Keratinocyte (primary cell): Measurements from ENCODE around the gene ZNF438.

Experiments used
- CTCF ChIP-seq, 3 experiments: IDR thresholded peaks in 1 of 3; conservative IDR thresholded peaks in 1 of 3; optimal IDR thresholded peaks in 1 of 3; 2 replicates in 2 of 3; 3 replicates in 1 of 3; pipeline versions ENCODE3 to v1.5.1; 2011; ENCODE audit warnings: low read length in 3 of 3, mild to moderate bottlenecking in 3 of 3, moderate library complexity in 2 of 3, control low read depth in 1 of 3, inconsistent platforms in 1 of 3; ENCODE audit not compliant: insufficient read depth in 2 of 3; ENCODE audit errors: extremely low read depth in 1 of 3
- EZH2 ChIP-seq: IDR thresholded peaks from one replicate; pipeline ENCODE4 v1.6.1; 2012; ENCODE audit warnings: inconsistent platforms, mild to moderate bottlenecking, low read length, moderate library complexity

- TF ChIP-seq CTCF (optimal IDR thresholded peaks at IDR 0.05 in 1 of 3, IDR thresholded peaks at IDR 0.05 in 1 of 3, conservative IDR thresholded peaks at IDR 0.05 in 1 of 3; ENCODE audit: extremely low read depth in 1 of 3, insufficient read depth in 2 of 3, low read length in 3 of 3) (no peak), EZH2 (no peak)
Observed at GRCh38 chr10:30836406-30836805, 195.3 kb downstream of the ZNF438 start.
